Fibroblast of villous mesenchyme (primary cell): Measurements from ENCODE around the gene TMEM185B. TPM values are rescaled to one million over a fixed set of nuclear protein-coding genes. Genes with fewer than 3 reads are reported as not detected.

ENCODE experiments used
- DNase-seq: peaks from one replicate; pipeline ENCODE4 v3.0.0-alpha.2; 2010; ENCODE audit warnings: low read depth
- H3K4me3 ChIP-seq: 2 replicates; pipeline ENCODE4 v1.5.1; 2011; ENCODE audit warnings: low read depth, mild to moderate bottlenecking, low read length
- total RNA-seq: library from RNA; depleted of rRNA; stranded (reverse); fragments of >200 nt; gene quantifications from 2 replicates; pipeline ENCODE4 v1.2.3, GENCODE V29; 2012
- TF ChIP-seq, protein P1 (sequence below): IDR thresholded peaks from 2 replicates; pipeline ENCODE4 v1.5.1; 2012; ENCODE audit warnings: low read depth, mild to moderate bottlenecking, low read length; ENCODE audit not compliant: insufficient read depth

TMEM185B gene
- total RNA-seq, 1 donor = 36.3 TPM

GRCh38 chr2:120251880-120252224, 28.7 kb upstream of the TMEM185B start:
- no peak for DNase-seq
- H3K4me3 ChIP-seq = peak overlapping the region; percentile 83
- TF ChIP-seq, protein P1, sequence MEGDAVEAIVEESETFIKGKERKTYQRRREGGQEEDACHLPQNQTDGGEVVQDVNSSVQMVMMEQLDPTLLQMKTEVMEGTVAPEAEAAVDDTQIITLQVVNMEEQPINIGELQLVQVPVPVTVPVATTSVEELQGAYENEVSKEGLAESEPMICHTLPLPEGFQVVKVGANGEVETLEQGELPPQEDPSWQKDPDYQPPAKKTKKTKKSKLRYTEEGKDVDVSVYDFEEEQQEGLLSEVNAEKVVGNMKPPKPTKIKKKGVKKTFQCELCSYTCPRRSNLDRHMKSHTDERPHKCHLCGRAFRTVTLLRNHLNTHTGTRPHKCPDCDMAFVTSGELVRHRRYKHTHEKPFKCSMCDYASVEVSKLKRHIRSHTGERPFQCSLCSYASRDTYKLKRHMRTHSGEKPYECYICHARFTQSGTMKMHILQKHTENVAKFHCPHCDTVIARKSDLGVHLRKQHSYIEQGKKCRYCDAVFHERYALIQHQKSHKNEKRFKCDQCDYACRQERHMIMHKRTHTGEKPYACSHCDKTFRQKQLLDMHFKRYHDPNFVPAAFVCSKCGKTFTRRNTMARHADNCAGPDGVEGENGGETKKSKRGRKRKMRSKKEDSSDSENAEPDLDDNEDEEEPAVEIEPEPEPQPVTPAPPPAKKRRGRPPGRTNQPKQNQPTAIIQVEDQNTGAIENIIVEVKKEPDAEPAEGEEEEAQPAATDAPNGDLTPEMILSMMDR = no peak

DNA sequence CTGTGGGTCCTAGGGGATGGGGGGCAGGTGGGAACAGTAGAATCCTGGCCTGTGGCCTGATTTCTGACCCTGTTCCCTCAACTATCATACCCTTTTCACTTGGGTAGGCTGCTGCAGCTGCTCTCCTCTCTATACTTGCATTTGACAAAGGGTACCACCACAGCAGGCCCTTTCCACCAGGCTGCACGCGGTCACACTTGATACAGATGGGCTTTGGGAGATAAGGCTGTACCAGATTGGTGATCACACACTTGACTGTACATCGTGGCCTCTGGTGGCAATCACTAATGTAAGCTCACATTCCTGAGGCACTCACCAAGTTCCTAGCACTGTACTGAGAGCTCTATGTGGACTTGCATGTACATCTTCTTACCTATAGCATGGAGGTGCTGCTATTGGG, 27.9 kb upstream of the TMEM185B start:
- no peak overlapping the region for H3K4me3 ChIP-seq
- TF ChIP-seq, protein P1 = no peak
- no peak for DNase-seq

GRCh38 chr2:120250640-120251039, 27.4 kb upstream of the TMEM185B start:
- no peak overlapping the region for H3K4me3 ChIP-seq
- DNase-seq = no peak
- TF ChIP-seq, protein P1 = no peak

GRCh38 chr2:120247851-120248250, 24.7 kb upstream of the TMEM185B start:
- TF ChIP-seq, protein P1 = no peak
- no peak overlapping the region for H3K4me3 ChIP-seq
- no peak for DNase-seq

DNA sequence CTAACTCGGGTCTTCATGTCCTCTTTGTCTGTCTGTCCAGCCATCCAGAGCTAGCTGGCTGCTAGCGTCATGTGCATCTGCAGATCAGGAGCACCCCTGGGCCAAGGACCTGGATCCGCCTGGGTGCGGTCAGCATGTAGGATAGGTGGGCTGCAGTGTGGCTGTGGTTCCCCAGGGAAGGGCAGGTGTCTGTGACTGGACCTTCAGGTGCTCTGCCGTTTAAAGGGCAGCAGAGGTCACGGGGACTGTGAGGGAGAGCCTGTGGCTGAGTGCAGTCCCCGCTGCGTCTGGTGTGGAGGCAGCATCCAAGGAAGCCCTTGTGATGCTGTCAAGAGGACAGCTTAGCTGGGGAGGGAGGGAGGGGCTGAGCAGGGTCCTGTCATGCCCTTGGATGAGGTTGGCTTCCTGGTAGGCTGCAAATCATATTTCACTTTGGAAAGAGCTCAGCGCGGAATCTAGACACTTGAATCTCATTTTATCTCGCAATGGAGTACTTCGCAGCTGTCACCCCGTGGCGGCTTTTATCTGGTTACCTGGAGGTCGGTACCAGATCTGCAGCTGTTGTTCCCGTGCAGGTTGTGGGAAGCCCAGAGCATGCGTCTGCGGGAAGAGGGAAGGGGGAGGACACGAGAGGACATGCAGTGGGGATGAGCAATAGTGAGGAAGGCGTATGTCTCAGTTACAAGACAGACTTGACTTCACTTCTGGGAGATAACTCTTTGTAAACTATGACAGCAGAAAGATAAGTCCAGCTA, 23.5 kb upstream of the TMEM185B start:
- TF ChIP-seq, protein P1 = no peak
- no peak for DNase-seq
- no peak overlapping the region for H3K4me3 ChIP-seq

DNA sequence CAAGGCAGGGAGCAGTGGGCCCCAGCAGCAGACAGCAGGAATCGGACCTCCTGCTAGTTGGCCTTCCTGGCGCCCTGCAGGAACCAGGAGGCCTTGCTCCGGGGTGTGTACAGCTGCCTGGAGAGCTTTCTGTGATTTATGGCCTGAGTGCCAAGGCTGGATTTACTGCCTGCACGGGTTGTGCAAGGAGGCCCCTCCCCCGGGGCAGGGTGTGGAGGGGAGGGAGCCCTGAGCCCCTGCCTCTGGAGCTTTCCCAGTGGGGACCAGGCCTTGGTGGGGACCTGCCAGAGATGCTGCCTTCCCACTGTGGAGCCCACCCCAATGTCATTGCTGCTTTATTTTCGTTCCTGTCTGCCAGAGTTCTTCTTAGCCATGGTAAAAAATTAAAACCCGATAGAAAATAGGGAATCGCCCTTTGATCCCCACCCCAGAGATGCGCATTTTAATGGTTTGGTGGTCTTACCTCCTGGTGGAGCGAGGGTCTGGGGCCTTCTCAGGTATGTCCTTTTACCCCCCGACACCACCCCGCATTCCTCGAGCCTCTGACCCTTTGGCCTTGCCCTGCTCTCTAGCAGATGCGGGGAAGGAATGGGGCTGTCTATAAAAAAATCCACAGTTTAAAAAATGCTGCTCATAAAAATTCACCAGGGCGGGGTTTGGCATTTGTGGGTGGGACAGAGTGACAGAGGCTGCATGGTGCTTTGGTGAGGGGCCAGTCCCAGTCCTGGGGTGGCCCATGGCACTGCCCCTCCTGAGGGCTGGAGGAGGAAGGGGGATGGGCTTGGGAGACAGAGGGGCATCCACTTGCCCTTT, 22.5 kb upstream of the TMEM185B start:
- TF ChIP-seq, protein P1 = no peak
- H3K4me3 ChIP-seq = peak overlapping the region; percentile 21
- peak; percentile 83 for DNase-seq
